GM12878 (cell line): ENCODE data around the gene KIRREL3. TPM values are rescaled to one million over a fixed set of nuclear protein-coding genes. Genes with fewer than 3 reads are reported as not detected.

Experiments
- ATAC-seq: fragments of 200-7000 bp; cut with Tn5 transposase; 3 replicates; pipeline ENCODE4 v1.9.1; 2020; ENCODE audit warnings: mild to moderate bottlenecking, moderate library complexity
- BruUV-seq: library from RNA; stranded (reverse); fragments of 400-500 nt; replicated peaks from 2 replicates; lab custom pipeline; 2021; lab: Mats Ljungman, UMichigan
- CTCF ChIA-PET: fragments of 300-600 bp; sonication (Branson Sonifier 250); formaldehyde crosslinking; extraction: SDS; loops from one replicate; lab custom pipeline; 2021; ENCODE audit warnings: inconsistent platforms; lab: Yijun Ruan, JAX
- POLR2A ChIA-PET: fragments of 350-600 bp; formaldehyde crosslinking; extraction: SDS; loops from one replicate; lab custom pipeline; 2021; ENCODE audit warnings: inconsistent platforms; lab: Charles Lee
- RAD21 ChIA-PET: fragments of 300-600 bp; sonication (Branson Sonifier 250); formaldehyde crosslinking; loops from one replicate; lab custom pipeline; 2023; ENCODE audit warnings: antibody characterized with exemption; ENCODE audit not compliant: unreplicated experiment; lab: Charles Lee
- SMC1A ChIA-PET: fragments of 300-600 bp; sonication (Branson Sonifier 250); formaldehyde crosslinking; loops from one replicate; lab custom pipeline; 2023; ENCODE audit not compliant: unreplicated experiment, uncharacterized antibody; lab: Charles Lee
- DNase-seq: peaks from one replicate; pipeline ENCODE4 v3.0.0-alpha.2; 2011; ENCODE audit warnings: low read depth, low spot score
- FAIRE-seq: peaks from 3 replicates; lab custom pipeline; 2011; peaks lifted over from hg19 to GRCh38; lab: Jason Lieb, UNC
- H2AFZ ChIP-seq: 2 replicates; pipeline ENCODE4 v1.6.0; 2011; ENCODE audit warnings: low read depth, low read length, control low read depth; ENCODE audit not compliant: control insufficient read depth
- H3K27ac ChIP-seq: 2 replicates; pipeline ENCODE4 v1.5.1; 2011; ENCODE audit warnings: control low read depth; ENCODE audit not compliant: control insufficient read depth, insufficient read depth
- H3K27me3 ChIP-seq, 2 experiments: replicated peaks in 1 of 2; 2 replicates each; pipeline versions ENCODE4 v1.6.0 to v1.6.1; 2011; ENCODE audit warnings: low read length in 1 of 2; ENCODE audit not compliant: control insufficient read depth in 2 of 2, insufficient read depth in 2 of 2
- H3K36me3 ChIP-seq, 2 experiments: 2 replicates each; pipeline ENCODE4 v1.5.1; 2011; ENCODE audit warnings: low read length in 1 of 2; ENCODE audit not compliant: control insufficient read depth in 2 of 2, insufficient read depth in 2 of 2
- H3K4me1 ChIP-seq: 2 replicates; pipeline ENCODE4 v1.6.1; 2011; ENCODE audit warnings: mild to moderate bottlenecking, low read length, moderate library complexity, mixed read lengths; ENCODE audit not compliant: control insufficient read depth, insufficient read depth
- H3K4me2 ChIP-seq: 2 replicates; pipeline ENCODE4 v1.6.0; 2011; ENCODE audit warnings: control low read depth; ENCODE audit not compliant: control insufficient read depth, insufficient read depth
- H3K4me3 ChIP-seq: fragments of 200-600 bp; sonication (generic); 2 replicates; pipeline ENCODE4 v1.5.1; 2016
- H3K79me2 ChIP-seq: 2 replicates; pipeline ENCODE4 v1.6.0; 2011; ENCODE audit warnings: low read length; ENCODE audit not compliant: control insufficient read depth, insufficient read depth
- H3K9ac ChIP-seq: 2 replicates; pipeline ENCODE4 v1.8.0; 2011; ENCODE audit warnings: low read length, control low read depth, mixed read lengths; ENCODE audit not compliant: control insufficient read depth, insufficient read depth
- H3K9me3 ChIP-seq: replicated peaks from 3 replicates; pipeline ENCODE4 v1.5.1; 2011; ENCODE audit warnings: mild to moderate bottlenecking, low read length; ENCODE audit not compliant: control insufficient read depth, insufficient read depth
- H4K20me1 ChIP-seq: 2 replicates; pipeline ENCODE4 v1.6.0; 2011; ENCODE audit not compliant: control insufficient read depth, insufficient read depth
- CREM ChIP-seq: IDR thresholded peaks from 2 replicates; pipeline ENCODE4 v1.6.1; 2014; ENCODE audit warnings: antibody characterized with exemption, low read depth
- GATAD2B ChIP-seq: fragments of 450-650 bp; conservative IDR thresholded peaks from 2 replicates; pipeline ENCODE4 v1.6.1; 2017; ENCODE audit warnings: low read depth, mild to moderate bottlenecking, moderate library complexity
- HCFC1 ChIP-seq: fragments of 150-350 bp; IDR thresholded peaks from 2 replicates; pipeline ENCODE4 v1.6.1; 2014; ENCODE audit warnings: low read length
- IRF5 ChIP-seq: fragments of 450-650 bp; IDR thresholded peaks from 2 replicates; pipeline ENCODE4 v1.6.1; 2017; ENCODE audit warnings: borderline replicate concordance
- KAT2A ChIP-seq: conservative IDR thresholded peaks from 2 replicates; pipeline ENCODE4 v1.6.1; 2011; ENCODE audit warnings: low read depth, low read length; ENCODE audit not compliant: control insufficient read depth
- MTA2 ChIP-seq: fragments of 450-650 bp; IDR thresholded peaks from 2 replicates; pipeline ENCODE4 v1.6.1; 2016; ENCODE audit warnings: low read depth, mild to moderate bottlenecking, moderate library complexity
- MYC ChIP-seq: IDR thresholded peaks from 2 replicates; pipeline ENCODE4 v1.6.1; 2011; ENCODE audit warnings: mild to moderate bottlenecking, low read length, moderate library complexity, inconsistent platforms; ENCODE audit not compliant: insufficient read depth, insufficient replicate concordance, insufficient read length, severe bottlenecking
- PBX3 ChIP-seq: IDR thresholded peaks from 2 replicates; pipeline ENCODE4 v1.6.1; 2011; ENCODE audit warnings: mild to moderate bottlenecking, low read depth, low read length, moderate library complexity; ENCODE audit not compliant: insufficient replicate concordance
- SIN3A ChIP-seq: IDR thresholded peaks from 2 replicates; pipeline ENCODE4 v1.6.1; 2012; ENCODE audit warnings: low read depth, low read length, improper control_type of control experiment
- SMAD5 ChIP-seq: IDR thresholded peaks from 2 replicates; pipeline ENCODE4 v1.6.1; 2016; ENCODE audit warnings: antibody characterized with exemption, low read depth
- SPI1 ChIP-seq: IDR thresholded peaks from 2 replicates; pipeline ENCODE4 v1.6.1; 2011; ENCODE audit warnings: low read depth, mild to moderate bottlenecking, low read length, moderate library complexity, borderline replicate concordance; ENCODE audit not compliant: insufficient read depth
- USF1 ChIP-seq: IDR thresholded peaks from 2 replicates; pipeline ENCODE4 v1.6.1; 2011; ENCODE audit warnings: borderline replicate concordance, low read depth, mild to moderate bottlenecking, moderate library complexity, mixed read lengths, low read length; ENCODE audit not compliant: insufficient read depth; ENCODE audit errors: extremely low read length
- ZNF24 ChIP-seq: fragments of 450-650 bp; IDR thresholded peaks from 2 replicates; pipeline ENCODE4 v1.6.1; 2017; ENCODE audit warnings: antibody characterized with exemption, mild to moderate bottlenecking
- ZNF622 ChIP-seq: fragments of 450-650 bp; IDR thresholded peaks from 2 replicates; pipeline ENCODE4 v1.6.1; 2017; ENCODE audit warnings: mild to moderate bottlenecking, inconsistent platforms
- WGBS: methylation state at CpG from one replicate; pipeline ENCODE4 v1.1.6; 2016; ENCODE audit warnings: low lambda C conversion rate; ENCODE audit not compliant: insufficient replicate concordance, insufficient coverage; ENCODE audit errors: missing lambda C conversion rate; 5-methylcytosine and 5-hydroxymethylcytosine counted together
- in situ Hi-C: fragments of 300-500 bp; cut with MboI; formaldehyde crosslinking; loops from 9 replicates; pipeline ENCODE4 v1.14.3; 2018; ENCODE audit warnings: mixed read lengths
- intact Hi-C: fragments of 100-400 bp; cut with micrococcal nuclease; formaldehyde crosslinking; loops from one replicate; pipeline ENCODE4 v1.14.2; 2022; ENCODE audit not compliant: unreplicated experiment
- polyA plus RNA-seq, 11 experiments: library from polyadenylated mRNA; depleted of rRNA in 4 of 11; unstranded in 6 of 11; stranded (reverse) in 5 of 11; fragments of >200 nt; fragmentation: Nextera tagmentation in 4 of 11; fragmentation: Illumina TruSeq in 1 of 11; extraction: Ambion mirVana in 4 of 11; extraction: Trizol in 1 of 11; gene quantifications; 1 replicate in 1 of 11; 2 replicates in 10 of 11; pipeline versions ENCODE4 v1.2.1 to v1.2.3, GENCODE V29; 2011 to 2016; ENCODE audit warnings: inconsistent platforms in 2 of 11, missing spikeins in 2 of 11, low read depth in 1 of 11
- total RNA-seq, 4 experiments: library from RNA; depleted of rRNA in 3 of 4; stranded (reverse); fragments of >200 nt in 3 of 4; fragmentation: Illumina TruSeq in 1 of 4; extraction: Trizol in 1 of 4; gene quantifications; 2 replicates each; pipeline versions ENCODE4 v1.2.1 to v1.2.3, GENCODE V29; 2013 to 2021
- TF ChIP-seq, protein P1 (sequence below): IDR thresholded peaks from 2 replicates; pipeline ENCODE4 v1.6.1; 2011; ENCODE audit warnings: low read depth, low read length, improper control_type of control experiment, borderline replicate concordance

KIRREL3 gene
- total and polyA plus RNA-seq, 10 of the 15 experiments (the other 5 are each of a cell fraction or from before 2014, with no cell fraction given) = under 0.01 TPM; not detected in 9

GRCh38 chr11:126601136-126601535, 399.4 kb downstream of the KIRREL3 start:
- no peaks in the 10 kb centered on the region for H3K36me3 ChIP-seq
- no peak overlapping the region for H3K4me3 ChIP-seq
- no peaks in the 10 kb centered on the region; the same call in 1 of the 2 replicates for H4K20me1 ChIP-seq
- ChIA-PET POLR2A (no interaction called here), CTCF (no interaction called here), RAD21 (no interaction called here), SMC1A (interaction anchor here (0.6 kb wide), 1 partner anchor 20 kb away, joined by 4 read pairs; no protein-coding TSS in a partner anchor)
- in situ Hi-C loops (no loop called here), intact Hi-C loops (loop anchor here (10.0 kb wide), 2 partner anchors 274 to 744 kb away; no protein-coding TSS in a partner anchor)
- WGBS = 22% methylated on average over 5 of the region's 5 CpGs
- no TSS peak for BruUV-seq
- peaks cover 4 to 5% of the 10 kb centered on the region in 2 experiments; a peak in 3 of 4 replicates for H3K27me3 ChIP-seq
- ATAC-seq (no peak), FAIRE-seq (no peak), DNase-seq (no peak)
- no peak for TF ChIP-seq IRF5
- no peak for TF ChIP-seq SIN3A
- TF ChIP-seq MYC = no peak
- no peak for TF ChIP-seq ZNF622
- no peak for TF ChIP-seq KAT2A
- TF ChIP-seq PBX3 = no peak
- no peak for TF ChIP-seq MTA2
- TF ChIP-seq USF1 = no peak
- no peak for TF ChIP-seq GATAD2B
- TF ChIP-seq, protein P1, sequence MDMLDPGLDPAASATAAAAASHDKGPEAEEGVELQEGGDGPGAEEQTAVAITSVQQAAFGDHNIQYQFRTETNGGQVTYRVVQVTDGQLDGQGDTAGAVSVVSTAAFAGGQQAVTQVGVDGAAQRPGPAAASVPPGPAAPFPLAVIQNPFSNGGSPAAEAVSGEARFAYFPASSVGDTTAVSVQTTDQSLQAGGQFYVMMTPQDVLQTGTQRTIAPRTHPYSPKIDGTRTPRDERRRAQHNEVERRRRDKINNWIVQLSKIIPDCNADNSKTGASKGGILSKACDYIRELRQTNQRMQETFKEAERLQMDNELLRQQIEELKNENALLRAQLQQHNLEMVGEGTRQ = no peak
- TF ChIP-seq ZNF24 = no peak
- no peak for TF ChIP-seq CREM
- TF ChIP-seq SMAD5 = no peak
- no peak for TF ChIP-seq HCFC1
- no peak for TF ChIP-seq SPI1
- no peaks in the 10 kb centered on the region for H3K4me1 ChIP-seq
- no peaks in the 10 kb centered on the region; the same call in 2 of the 3 replicates for H3K9me3 ChIP-seq
- no peak overlapping the region for H3K27ac ChIP-seq
- H3K9ac ChIP-seq = no peak overlapping the region
- H2AFZ ChIP-seq = no peak overlapping the region
- no peak overlapping the region for H3K4me2 ChIP-seq
- no peaks in the 10 kb centered on the region for H3K79me2 ChIP-seq
